PC-9 (cell line): ENCODE results near the gene MAPRE3. TPM values are rescaled to one million over a fixed set of nuclear protein-coding genes. Genes with fewer than 3 reads are reported as not detected.

ENCODE experiments used
- BruUV-seq: library from RNA; stranded (reverse); fragments of 400-500 nt; replicated peaks from 2 replicates; lab custom pipeline; 2021; lab: Mats Ljungman, UMichigan
- CTCF ChIA-PET: fragments of 300-600 bp; sonication (Branson Sonifier 250); formaldehyde crosslinking; loops from one replicate; lab custom pipeline; 2022; ENCODE audit warnings: antibody characterized with exemption; lab: Charles Lee
- POLR2A ChIA-PET: fragments of 300-600 bp; sonication (Branson Sonifier 250); formaldehyde crosslinking; loops from one replicate; lab custom pipeline; 2022; ENCODE audit warnings: antibody characterized with exemption; ENCODE audit not compliant: unreplicated experiment; lab: Charles Lee
- DNase-seq, 2 experiments: peaks; one replicate each; pipeline versions ENCODE4 v3.0.0 to v3.0.0-alpha.2; 2015 to 2022; ENCODE audit warnings: mixed read lengths in 1 of 2
- H2AFZ ChIP-seq: fragments of 200-600 bp; sonication (generic); 2 replicates; pipeline ENCODE4 v1.8.1; 2017; ENCODE audit warnings: antibody characterized with exemption
- H3F3A ChIP-seq: fragments of 200-600 bp; sonication (generic); 2 replicates; pipeline ENCODE4 v1.8.1; 2017; ENCODE audit warnings: antibody characterized with exemption, mild to moderate bottlenecking, low read depth; ENCODE audit not compliant: insufficient read depth
- H3K27ac ChIP-seq: fragments of 200-600 bp; sonication (generic); 2 replicates; pipeline ENCODE4 v1.6.1; 2016; ENCODE audit warnings: mixed run types
- H3K27me3 ChIP-seq: fragments of 200-600 bp; sonication (generic); 2 replicates; pipeline ENCODE4 v1.6.1; 2016; ENCODE audit warnings: low read depth, mixed run types; ENCODE audit not compliant: insufficient read depth
- H3K36me3 ChIP-seq: fragments of 200-600 bp; sonication (generic); 2 replicates; pipeline ENCODE4 v1.6.1; 2016; ENCODE audit warnings: low read depth, mixed run types
- H3K4me1 ChIP-seq: fragments of 200-600 bp; sonication (generic); replicated peaks from 2 replicates; pipeline ENCODE4 v1.6.1; 2016; ENCODE audit warnings: mixed run types; ENCODE audit not compliant: insufficient read depth
- H3K4me2 ChIP-seq: fragments of 200-600 bp; sonication (generic); 2 replicates; pipeline ENCODE4 v1.6.1; 2017; ENCODE audit warnings: mixed run types
- H3K4me3 ChIP-seq: fragments of 200-600 bp; sonication (generic); 2 replicates; pipeline ENCODE4 v1.6.1; 2016; ENCODE audit warnings: mixed run types
- H3K79me2 ChIP-seq: fragments of 200-600 bp; sonication (generic); 2 replicates; pipeline ENCODE4 v1.6.1; 2017; ENCODE audit warnings: low read depth, mixed run types
- H3K9me2 ChIP-seq: fragments of 200-600 bp; sonication (generic); 2 replicates; pipeline ENCODE4 v1.8.1; 2017; ENCODE audit warnings: mild to moderate bottlenecking; ENCODE audit not compliant: insufficient read depth
- H3K9me3 ChIP-seq: fragments of 200-600 bp; sonication (generic); 2 replicates; pipeline ENCODE4 v1.8.1; 2016; ENCODE audit warnings: low read depth; ENCODE audit not compliant: insufficient read depth
- H4K20me1 ChIP-seq: fragments of 200-600 bp; sonication (generic); 2 replicates; pipeline ENCODE4 v1.8.1; 2017; ENCODE audit not compliant: insufficient read depth
- EZH2 ChIP-seq: fragments of 200-600 bp; sonication (generic); IDR thresholded peaks from 2 replicates; pipeline ENCODE4 v1.8.0; 2017; ENCODE audit warnings: antibody characterized with exemption, low read depth
- intact Hi-C: fragments of 100-400 bp; cut with micrococcal nuclease; formaldehyde crosslinking; loops from one replicate; pipeline ENCODE4 v1.10.0; 2022; ENCODE audit not compliant: unreplicated experiment
- total RNA-seq: library from RNA; stranded (reverse); gene quantifications from 2 replicates; pipeline ENCODE4 v1.2.3, GENCODE V29; 2021
- TF ChIP-seq, protein P1 (sequence below): fragments of 200-600 bp; sonication (generic); conservative IDR thresholded peaks from 2 replicates; pipeline ENCODE4 v1.6.1; 2017; ENCODE audit warnings: mixed run types, antibody characterized with exemption, mild to moderate bottlenecking, moderate library complexity

MAPRE3 gene
- total RNA-seq, 1 experiment from 2014 or later: 25.2 TPM

DNA sequence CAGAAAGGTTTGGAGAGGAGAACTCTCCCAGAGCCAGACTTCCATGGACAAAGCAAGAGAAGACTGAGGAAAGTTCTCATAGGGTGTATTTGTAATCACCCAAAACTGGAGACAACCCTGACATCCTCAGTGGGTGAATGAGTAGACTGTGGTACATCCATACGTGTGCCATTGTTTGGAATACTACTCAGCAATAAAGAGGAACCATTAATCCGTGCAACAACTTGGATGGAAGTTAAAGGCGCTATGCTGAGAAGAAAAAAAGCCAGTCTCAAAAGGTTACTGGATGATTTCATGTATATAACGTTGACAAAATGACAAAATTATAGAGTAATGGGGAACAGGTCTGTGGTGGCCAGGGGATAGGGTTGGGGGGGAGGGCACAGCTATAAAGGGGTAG is 38.2 kb downstream of the MAPRE3 start:
- ChIA-PET CTCF (no interaction called here), POLR2A (no interaction called here)

DNA sequence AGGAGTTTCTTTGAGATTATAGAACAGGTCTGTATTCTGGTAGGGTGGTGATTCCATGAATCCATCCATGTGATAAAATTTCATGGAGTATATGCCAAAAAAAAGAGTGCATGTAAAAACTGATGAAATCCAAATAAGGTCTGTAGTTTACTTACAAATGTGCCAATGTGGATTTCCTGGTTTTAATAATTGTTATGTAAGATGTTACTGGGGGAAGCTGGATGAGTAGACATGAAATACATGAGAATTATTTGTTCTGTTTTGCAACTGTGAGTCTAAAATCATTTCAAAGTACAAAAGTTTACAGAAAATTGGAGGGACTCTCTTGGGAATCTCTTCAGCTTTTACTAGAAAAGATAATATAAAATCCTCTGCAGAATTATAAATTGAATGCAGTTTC is 38.6 kb downstream of the MAPRE3 start:
- Histone ChIP-seq H3K79me2 (no peaks in the 10 kb centered on the region; the same call in 1 of the 2 replicates), H3K9me3 (no peaks in the 10 kb centered on the region), H3K27me3 (no peaks in the 10 kb centered on the region), H4K20me1 (no peaks in the 10 kb centered on the region), H3F3A (peaks cover 20% of the 10 kb centered on the region; the same call in 1 of the 2 replicates), H3K4me2 (peak overlapping the region; percentile 52; the same call in 1 of the 2 replicates), H2AFZ (no peak overlapping the region), H3K27ac (peak overlapping the region; percentile 97; the same call in 1 of the 2 replicates), H3K36me3 (no peaks in the 10 kb centered on the region), H3K4me1 (peaks cover 43% of the 10 kb centered on the region), H3K4me3 (no peak overlapping the region), H3K9me2 (no peaks in the 10 kb centered on the region)
- ChIA-PET POLR2A (interaction anchor here (0.6 kb wide), 1 partner anchor 43 kb away, joined by 3 read pairs; no protein-coding TSS in a partner anchor), CTCF (no interaction called here)
- intact Hi-C loops: no loop called here
- no TSS peak for BruUV-seq
- TF ChIP-seq, protein P1, sequence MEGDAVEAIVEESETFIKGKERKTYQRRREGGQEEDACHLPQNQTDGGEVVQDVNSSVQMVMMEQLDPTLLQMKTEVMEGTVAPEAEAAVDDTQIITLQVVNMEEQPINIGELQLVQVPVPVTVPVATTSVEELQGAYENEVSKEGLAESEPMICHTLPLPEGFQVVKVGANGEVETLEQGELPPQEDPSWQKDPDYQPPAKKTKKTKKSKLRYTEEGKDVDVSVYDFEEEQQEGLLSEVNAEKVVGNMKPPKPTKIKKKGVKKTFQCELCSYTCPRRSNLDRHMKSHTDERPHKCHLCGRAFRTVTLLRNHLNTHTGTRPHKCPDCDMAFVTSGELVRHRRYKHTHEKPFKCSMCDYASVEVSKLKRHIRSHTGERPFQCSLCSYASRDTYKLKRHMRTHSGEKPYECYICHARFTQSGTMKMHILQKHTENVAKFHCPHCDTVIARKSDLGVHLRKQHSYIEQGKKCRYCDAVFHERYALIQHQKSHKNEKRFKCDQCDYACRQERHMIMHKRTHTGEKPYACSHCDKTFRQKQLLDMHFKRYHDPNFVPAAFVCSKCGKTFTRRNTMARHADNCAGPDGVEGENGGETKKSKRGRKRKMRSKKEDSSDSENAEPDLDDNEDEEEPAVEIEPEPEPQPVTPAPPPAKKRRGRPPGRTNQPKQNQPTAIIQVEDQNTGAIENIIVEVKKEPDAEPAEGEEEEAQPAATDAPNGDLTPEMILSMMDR: no peak
- no peak for TF ChIP-seq EZH2
- DNase-seq: no peak

More for the DNA sequence above, 38.2 kb downstream of the MAPRE3 start:
- intact Hi-C loops: no loop called here
- H3K4me3 ChIP-seq: no peak overlapping the region
- no peak for DNase-seq
- no peak overlapping the region for H3K4me2 ChIP-seq
- H3K36me3 ChIP-seq: no peaks in the 10 kb centered on the region
- H3K9me2 ChIP-seq: no peaks in the 10 kb centered on the region
- H3K4me1 ChIP-seq: peaks cover 47% of the 10 kb centered on the region
- H3K27ac ChIP-seq: no peak overlapping the region
- TF ChIP-seq, protein P1: no peak
- TF ChIP-seq EZH2: no peak
- H3K27me3 ChIP-seq: no peaks in the 10 kb centered on the region
- no peaks in the 10 kb centered on the region; the same call in 1 of the 2 replicates for H3K79me2 ChIP-seq
- H3F3A ChIP-seq: peaks cover 20% of the 10 kb centered on the region; the same call in 1 of the 2 replicates
- no peaks in the 10 kb centered on the region for H4K20me1 ChIP-seq
- no TSS peak for BruUV-seq
- H2AFZ ChIP-seq: no peak overlapping the region
- no peaks in the 10 kb centered on the region for H3K9me3 ChIP-seq

DNA sequence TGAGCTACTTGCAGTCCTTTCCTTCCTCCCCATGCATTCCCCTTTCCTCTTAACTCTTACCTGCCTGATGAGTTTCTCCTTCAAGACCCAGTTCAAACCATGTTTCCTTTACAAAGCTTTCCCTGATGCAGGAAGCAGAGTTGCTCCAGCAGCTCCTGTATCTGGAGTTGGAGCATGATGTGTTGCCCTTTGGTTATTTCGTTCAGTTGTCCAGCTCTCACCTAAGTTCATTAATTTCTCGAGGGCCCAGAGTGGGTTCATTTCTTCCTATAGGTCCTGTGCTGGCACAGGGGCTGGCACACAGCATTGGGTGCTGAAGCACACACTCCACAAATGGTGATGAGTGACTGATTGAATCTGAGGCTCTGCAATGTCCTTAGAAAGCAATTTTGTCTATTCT is 39.3 kb downstream of the MAPRE3 start:
- intact Hi-C loops: loop anchor here (2.0 to 10.0 kb wide), 2 partner anchors 39 to 255 kb away; partner anchors contain the start of gene MAPRE3
- Histone ChIP-seq H3K9me2 (no peaks in the 10 kb centered on the region), H3K27ac (peak overlapping the region; percentile 97), H3K36me3 (no peaks in the 10 kb centered on the region), H3K9me3 (no peaks in the 10 kb centered on the region), H3K4me1 (peaks cover 42% of the 10 kb centered on the region), H3K4me3 (no peak overlapping the region), H4K20me1 (no peaks in the 10 kb centered on the region), H2AFZ (no peak overlapping the region), H3K4me2 (peak overlapping the region; percentile 52), H3K79me2 (no peaks in the 10 kb centered on the region), H3K27me3 (no peaks in the 10 kb centered on the region), H3F3A (peaks cover 20% of the 10 kb centered on the region; the same call in 1 of the 2 replicates)
- BruUV-seq: no TSS peak
- ChIA-PET CTCF (no interaction called here), POLR2A (interaction anchor here (0.6 kb wide), 1 partner anchor 42 kb away, joined by 3 read pairs; no protein-coding TSS in a partner anchor)
- DNase-seq: no peak
- TF ChIP-seq, protein P1: no peak
